HG03064 (cell line): ENCODE results near the gene TMC8.
"Not testable (repeated sequence)": the region's sequence is repeated elsewhere in the genome, so short reads cannot be mapped to it uniquely, and the experiment has no call there.

Experiments used
- ATAC-seq: cut with Tn5 transposase; IDR thresholded peaks from one replicate; pipeline ENCODE4 v1.9.1; 2021; ENCODE audit warnings: low read depth; ENCODE audit not compliant: unreplicated experiment

TMC8 gene

DNA sequence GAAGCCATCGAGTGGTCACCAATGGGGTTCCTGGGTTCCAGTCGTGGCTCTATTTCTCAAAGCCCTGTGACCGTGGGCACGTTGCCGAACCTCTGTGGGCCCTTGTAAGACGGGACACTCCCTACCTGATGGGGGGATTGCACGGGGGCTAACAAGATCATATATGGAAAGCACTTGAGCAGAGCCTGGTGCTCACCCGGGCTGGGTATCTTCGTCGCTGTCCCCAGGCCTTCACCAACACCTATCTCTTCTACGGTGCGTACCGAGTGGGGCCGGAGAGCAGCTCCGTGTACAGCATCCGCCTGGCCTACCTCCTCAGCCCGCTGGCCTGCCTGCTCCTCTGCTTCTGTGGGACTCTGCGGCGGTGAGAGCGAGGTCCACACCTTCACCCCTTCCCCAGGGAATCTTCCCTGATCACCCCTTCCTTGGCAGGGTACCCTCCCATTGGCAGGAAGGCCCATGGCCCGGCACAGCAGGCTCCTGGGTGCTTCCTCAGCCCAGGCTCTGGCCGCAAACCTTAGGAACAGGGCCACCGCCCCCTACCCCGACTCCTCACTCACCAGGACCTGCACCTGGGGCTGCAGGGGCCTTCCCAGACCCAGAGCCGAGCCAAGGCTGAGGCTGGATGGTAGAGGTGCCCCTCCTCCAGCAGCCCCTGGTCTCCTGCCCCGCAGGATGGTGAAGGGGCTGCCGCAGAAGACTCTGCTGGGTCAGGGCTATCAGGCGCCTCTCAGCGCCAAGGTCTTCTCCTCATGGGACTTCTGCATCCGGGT is 2.8 kb downstream of the TMC8 start:
- no peak for ATAC-seq

DNA sequence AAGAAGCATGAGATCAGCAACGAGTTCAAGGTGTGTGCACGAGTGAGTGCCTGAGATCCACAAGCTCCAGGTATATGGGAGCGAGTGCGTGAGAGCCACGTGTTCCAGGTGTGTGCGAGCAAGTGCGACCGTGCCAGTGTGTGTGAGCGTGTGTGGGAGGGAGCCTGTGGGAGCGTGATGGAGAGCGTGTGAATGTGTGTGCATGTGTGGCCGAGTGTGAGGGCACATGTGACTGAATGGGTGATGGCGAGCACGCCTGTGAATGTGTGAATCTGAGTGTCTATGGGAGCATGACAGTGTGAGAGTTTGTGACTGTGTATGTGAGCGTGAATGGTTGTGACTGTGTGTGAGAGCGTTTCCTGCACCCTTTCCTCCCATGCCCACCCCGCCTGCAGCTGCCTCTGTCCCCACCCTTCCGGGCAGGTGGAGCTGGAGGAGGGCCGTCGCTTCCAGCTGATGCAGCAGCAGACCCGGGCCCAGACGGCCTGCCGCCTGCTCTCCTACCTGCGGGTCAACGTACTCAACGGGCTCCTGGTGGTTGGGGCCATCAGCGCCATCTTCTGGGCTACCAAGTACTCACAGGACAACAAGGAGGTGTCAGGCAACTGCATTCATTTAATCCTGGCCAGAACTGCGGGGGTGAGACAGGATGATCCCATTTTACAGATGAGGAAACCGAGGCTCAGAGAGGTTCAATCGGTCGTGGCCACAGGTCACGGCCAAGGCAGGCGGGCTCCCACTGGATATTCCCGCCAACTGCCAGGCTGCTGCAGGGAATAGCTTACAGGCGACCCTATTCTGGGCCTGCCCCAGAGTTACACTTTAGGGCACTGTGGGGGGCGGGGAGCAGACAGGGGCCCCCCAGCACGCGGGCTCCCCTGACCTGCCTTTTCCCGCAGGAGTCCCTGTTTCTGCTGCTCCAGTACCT is 3.7 kb downstream of the TMC8 start:
- no peak for ATAC-seq

DNA sequence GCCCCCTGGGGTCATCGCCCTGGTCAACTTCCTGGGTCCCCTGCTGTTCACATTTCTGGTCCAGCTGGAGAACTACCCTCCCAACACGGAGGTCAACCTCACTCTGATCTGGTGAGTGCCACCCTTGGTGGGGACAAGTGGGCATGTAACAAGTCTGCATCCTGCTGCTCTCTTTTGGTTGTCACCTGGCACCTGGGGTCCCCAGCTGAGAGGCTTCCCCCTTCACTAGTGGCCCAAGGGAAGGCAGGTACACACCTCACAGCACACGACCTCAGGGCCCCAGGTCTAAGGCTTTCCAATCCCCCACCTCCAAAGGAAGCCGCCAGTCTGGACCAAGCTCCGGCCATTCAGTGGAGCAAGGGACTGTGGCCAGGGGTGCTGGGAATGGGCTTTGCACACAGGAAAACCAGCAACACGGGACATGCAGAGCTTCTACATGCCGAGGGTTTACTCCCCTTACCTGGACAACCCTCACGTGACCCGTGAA is 4.4 kb downstream of the TMC8 start:
- no peak for ATAC-seq

DNA sequence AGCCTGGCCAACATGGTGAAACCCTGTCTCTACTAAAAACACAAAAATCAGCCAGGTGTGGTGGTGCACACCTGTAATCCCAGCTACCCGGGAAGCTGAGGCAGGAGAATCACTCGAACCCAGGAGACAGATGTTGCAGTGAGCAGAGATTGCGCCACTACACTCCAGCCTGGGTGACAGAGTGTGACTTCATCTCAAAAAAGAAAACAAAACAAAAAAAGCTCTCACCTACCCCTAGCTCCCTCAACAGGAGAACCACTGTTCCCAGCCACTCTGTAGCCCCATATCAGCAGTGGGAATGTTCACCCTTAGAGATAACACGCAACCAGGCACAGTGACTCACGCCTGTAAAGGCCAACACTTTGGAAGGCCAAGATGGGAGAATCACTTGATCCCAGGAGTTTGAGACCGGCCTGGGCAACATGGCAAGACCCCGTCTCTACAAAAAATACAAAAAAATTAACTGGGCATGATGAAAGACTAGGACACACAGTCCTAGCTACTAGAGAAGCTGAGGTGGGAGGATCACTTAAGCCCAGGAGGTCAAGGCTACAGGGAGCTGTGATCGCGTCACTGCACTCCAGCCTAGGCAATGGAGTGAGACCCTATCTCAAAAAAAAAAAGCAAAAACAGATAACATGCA is 5.4 kb downstream of the TMC8 start:
- no peak for ATAC-seq

DNA sequence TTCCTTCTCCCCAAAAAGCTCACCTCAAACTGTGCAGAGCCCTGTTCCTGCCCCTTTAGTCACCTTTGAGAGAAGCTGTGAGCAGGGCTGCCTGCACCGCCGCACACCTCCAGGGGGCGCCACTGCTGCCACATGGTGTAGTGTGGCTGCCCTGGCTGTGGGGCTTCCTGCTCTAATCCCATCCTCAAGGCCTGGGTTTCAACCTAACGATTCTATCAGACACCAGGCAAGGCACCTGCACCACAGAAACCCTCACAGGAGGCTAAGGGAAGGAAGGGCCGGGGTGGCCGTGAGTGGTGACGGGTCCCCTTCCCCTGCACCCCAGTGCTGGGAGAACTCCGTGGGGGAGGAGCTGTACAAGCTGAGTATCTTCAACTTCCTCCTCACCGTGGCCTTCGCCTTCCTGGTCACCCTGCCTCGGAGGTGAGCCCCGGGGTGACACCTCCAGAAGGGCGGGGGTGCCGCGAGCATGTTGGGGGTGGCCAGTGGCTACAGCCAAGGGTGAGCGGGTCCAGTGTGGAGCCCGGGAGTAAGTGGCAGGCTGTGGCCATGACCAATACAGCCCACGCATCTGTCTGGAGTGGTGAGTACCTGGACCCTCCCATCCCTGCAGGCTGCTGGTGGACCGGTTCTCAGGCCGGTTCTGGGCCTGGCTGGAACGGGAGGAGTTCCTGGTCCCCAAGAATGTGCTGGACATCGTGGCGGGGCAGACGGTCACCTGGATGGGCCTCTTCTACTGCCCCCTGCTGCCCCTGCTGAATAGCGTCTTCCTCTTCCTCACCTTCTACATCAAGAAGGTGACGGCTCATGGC is 7.0 kb downstream of the TMC8 start:
- no peak for ATAC-seq

DNA sequence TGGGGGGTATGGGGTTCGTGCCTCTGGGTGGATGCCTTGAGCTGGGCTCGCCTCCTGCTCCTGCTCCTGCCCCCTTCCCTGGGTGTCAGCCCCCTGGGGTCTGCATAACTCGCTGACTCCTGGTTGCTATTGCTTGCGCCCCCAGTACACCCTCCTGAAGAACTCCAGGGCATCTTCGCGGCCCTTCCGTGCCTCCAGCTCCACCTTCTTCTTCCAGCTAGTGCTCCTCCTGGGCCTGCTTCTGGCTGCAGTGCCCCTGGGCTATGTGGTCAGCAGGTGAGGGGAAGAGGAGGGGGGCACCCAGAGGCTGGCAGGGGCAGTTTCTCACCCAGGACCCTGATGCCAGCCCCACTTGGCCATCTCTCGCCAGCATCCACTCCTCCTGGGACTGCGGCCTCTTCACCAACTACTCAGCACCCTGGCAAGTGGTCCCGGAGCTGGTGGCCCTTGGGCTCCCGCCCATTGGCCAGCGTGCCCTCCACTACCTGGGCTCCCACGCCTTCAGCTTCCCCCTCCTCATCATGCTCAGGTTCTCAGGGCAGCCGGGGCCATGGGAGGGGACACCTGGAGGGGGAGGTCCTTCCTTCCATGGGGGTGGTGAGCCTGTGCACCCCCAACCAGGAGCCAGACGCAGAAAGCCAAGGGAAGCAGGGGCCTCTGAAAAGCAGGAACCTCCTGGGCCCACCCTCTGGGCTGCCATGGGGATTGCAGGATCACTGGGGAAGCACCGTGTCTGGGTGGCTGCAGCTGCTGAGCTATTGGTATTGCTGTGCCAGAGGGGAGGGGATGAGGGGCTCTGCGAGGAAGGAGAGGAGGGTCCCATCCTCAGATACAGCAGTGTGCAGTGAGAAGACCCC is 7.9 kb downstream of the TMC8 start:
- ATAC-seq, result no peak

DNA sequence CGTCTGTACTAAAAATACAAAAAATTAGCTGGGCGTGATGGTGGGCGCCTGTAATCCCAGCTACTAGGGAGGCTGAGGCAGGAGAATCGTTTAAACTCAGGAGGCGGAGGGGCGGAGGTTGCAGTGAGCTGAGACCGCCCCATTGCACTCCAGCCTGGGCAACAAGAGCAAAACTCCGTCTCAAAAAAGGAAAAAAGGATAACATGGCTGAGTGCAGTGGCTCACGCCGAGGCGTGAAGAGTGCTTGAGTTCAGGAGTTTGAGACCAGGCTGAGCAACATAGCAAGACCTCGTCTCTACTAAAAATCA is 9.2 kb downstream of the TMC8 start:
- ATAC-seq, result not testable (repeated sequence)

DNA sequence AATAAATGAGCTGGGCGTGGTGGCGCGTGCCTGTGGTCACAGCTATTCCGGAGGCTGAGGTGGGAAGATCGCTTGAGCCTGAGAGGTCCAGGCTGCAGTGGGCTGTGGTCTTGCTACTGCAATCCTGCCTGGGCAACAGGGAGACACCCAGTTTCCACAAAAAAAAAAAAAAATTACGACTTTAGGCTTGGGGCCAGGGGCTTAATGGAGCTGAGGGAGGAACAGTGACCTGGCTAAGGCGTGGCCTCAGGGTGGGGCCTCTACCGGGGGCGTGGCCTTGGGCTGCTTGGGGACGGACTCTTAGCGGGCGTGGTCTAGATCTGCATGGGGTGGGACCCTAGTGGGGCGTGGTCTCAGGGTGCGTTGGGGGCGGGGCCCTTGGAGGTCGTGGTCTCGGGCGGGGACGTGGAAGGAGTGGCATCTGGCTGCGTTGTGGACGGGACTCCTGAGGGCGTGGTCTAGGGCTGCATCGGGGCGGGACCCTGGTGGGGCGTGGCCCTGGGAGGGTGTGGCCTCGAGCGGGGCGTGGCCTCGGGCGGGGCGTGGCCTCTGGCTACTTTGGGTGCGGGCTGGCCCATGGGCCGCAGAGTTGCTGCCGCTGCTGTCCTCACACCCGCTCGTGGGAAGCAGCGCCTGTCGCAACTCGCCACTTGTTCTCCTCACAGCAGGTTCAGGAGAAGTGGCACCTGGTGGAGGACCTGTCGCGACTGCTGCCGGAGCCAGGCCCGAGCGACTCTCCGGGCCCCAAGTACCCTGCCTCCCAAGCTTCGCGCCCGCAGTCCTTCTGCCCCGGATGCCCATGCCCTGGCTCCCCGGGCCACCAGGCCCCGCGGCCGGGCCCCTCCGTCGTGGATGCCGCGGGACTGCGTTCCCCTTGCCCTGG is 9.8 kb downstream of the TMC8 start:
- peak; percentile 48 for ATAC-seq

DNA sequence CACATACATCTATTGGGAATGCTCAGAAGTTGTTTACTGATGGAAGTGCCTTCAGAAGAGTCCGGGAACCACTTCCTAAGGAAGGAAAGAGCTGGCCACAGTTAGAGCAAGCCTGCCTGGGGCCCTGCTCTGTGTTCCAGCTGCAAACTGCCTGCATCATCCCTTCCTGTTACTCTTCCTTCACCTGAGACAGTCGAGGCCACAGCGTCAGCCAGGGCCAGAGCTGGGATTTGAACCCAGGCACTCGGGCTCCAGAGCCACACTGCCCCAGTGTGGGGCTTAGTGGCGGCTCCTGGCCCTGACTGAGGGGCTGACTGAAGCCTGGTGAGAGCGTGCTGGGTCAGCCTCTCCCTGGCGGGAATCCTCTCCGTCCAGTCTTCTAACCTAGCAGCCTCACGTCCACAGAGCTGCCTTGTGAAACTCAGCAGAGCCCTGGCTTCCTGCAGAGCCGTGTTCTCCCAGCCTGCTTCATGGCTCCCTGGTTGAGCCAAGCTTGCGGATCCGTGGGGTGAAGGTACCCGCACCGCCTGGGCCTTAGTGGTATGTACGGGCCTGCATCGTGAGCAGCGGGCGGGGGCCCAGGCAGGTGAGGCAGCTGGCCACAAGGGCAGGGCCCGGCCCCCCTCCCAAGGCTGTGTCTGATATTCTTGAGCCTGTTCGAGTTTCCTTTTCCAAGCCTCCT is 11.0 kb downstream of the TMC8 start:
- ATAC-seq, result no peak

DNA sequence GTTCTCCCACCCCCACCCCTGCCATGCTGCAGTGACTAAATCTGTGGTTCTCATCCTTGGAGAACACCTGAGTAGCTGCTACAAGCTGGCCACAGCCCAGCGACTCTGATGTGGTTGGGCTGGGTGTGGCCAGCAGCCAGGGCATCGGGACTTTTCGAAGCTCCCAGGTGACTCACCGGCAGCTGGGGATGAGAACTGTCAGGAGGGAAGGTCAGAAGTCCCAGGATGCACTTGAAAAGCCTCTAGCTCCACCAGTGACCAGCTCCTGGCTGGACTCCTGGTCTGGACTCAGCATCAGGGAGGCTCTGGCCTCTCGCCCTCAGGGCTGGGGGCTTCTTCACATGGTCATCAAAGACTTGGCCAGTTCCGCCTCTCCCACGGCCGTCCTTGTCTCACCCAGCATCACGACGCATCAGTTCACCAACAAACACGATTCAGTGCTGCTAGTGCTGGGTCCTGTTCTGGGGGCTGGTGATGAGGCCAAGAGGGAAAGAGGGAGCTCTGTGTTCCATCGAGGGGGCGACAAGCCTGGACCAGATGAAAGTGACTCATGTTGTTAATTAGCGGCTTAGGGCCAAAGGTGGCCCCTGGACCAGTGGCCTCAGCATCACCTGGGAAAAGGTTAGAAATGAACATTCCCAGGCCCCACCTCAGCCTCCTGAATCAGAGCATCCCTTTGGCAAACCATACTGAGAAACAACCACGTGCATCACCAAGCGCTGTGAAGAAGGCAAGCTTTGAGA is 11.7 kb downstream of the TMC8 start:
- ATAC-seq, result no peak

DNA sequence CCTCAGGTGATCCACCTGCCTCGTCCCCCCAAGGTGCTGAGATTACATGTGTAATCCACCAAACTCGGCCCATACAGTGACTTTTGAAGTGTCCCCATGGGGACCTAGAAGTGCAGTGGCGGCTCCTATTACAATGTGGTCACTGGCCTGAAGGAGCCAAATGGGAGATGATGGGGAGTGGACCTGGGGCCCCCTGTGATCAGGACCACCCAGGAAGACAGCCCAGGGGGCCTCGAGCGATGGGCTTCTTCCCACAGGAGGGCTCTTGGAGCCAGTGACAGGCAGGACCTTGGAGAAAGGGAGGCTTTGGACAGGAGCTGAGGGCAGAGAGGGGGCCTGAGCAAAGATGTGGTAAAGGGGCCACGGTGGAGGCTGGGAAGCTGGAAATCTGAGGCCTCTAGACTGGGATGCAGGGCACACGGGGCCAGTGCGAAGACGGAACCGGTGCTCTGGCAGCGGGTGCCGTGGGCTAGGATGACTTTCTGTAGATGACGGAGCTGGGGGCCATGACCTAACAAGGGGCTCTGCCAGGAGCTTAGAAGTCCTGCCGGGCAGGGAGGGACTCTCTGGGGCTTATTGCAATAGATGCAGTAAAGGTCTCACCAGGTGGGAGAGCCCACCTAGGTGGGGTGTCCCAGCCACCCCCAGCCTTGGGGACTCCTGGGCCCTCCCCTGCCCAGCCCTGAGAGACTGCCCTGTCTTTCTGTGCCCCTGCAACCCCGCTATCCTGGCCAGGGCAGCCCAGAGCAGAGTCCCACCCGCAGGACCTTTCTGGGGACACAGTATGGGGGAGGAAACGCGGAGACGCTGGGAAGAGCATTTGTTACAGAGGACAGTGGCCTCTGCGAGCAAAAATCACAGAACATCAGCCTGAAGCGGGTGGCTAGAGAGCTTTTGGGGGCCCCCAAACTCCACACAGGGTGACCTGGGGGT is 12.9 kb downstream of the TMC8 start:
- no peak for ATAC-seq

DNA sequence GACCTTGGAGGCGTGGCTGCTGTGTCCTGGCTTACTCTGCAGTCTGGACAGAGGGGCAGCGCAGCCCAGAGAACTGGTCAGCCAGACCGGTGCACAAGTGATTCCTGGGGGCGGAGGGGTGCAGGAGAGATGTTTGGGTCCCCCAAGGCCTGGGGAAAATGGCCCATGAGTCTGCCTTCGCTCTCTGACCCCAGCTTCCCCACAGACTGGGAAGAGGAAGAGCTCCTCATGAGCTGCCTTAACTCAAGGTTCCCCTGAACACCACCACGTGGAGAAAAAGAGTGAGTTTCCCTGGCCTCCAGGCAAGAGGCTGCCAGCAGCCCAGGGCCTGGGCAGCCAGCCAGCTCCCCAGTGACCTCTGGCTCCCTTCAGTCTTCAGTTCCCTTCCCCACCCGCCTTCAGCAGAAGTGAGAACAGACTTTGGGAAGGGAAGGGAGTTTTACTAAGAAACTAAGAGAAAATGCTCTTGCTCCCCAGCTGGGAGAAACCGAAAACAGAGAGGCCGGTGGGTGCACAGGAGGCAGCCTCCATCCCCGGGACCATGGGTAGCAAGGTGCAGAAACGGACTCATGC is 13.7 kb downstream of the TMC8 start:
- ATAC-seq, result no peak

DNA sequence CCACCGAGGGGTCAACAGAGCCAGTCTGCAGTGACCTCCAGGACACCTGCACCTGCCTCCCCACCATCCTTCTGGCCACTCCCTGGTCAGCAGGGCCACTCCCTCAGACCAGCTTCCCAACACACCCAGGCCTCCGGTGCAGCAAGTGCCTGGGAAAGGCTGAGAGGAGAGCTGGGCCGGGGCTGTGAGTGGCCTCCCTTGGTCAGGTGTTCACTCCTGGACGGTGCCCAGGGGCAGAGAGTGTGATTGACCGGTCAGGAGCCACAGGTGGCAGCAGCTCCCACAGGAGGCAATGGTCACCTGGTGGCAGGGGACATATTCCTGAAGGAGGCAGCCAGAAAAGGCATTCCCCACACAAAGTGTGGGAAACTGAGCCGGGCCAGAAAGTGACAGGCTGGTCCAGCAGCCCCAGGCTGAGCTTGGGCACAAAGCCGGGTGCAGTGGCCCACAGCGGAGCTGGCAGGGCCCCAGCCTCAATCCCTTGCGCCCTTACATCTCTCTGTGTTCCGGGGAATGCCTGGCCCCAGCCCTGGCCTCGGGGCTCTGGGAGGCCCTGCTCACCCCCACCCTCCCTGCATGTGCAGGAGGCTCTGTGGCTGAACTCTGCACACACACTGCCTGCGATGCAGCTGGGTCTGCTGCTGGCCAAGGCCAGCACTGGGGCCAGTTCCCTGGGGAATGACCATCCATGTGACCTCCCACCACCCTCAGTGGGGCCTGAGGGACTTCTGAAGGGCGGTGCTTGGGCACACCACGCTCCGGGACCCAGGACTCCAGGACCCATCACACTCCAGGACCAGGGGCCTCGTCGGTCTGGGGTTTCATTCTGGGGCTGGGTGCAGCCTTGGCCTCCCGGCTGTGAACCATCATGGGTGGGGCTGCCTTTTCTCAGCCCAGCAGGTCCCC is 14.4 kb downstream of the TMC8 start:
- no peak for ATAC-seq

DNA sequence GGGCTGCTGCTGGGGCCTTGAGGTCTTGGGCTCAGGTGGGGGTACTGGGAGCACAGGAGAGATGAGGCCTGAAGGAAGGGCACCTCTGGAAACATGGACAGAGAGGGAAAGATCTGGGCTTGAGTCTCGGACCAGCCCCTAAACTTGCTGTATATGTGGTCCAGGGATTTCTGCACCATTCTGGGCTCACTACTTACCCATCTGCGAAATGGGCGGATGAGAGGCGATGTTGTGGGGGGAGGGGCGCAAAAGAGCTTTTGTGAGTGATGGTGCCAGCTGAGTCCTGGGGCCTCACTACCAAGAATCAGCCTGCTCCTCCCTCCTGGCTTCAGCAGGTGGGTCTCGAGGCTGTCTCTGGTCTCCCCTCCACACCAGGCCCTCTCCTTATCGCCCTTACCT is 15.9 kb downstream of the TMC8 start:
- no peak for ATAC-seq

DNA sequence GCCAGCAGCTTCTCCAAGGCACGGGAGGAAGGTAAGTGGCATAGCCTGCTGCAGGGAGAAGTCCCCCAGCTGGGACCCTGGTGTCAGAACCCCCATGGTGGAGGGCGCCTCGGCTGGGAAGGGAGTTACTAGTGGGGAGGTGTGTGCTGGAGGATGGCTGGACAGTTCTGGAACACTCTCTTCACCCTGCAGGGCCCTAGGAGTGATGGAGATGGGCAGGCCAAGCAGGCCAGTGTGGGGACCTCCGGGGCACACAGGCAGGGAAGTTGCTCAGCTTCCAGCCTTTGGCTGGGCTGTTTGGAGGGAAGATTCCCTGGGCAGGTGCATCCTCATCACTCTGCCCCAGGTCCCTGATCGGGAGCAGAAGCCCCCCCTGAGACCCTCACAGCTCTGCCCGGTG is 16.3 kb downstream of the TMC8 start:
- no peak for ATAC-seq
